Measurements from ENCODE around the gene AATK.

GRCh38 chr17:81108220-81108619 is 57.8 kb downstream of the AATK start:
- TF ChIP-seq POLR2AphosphoS5 (IDR thresholded peaks at IDR 0.05; ENCODE audit: low read depth) = no peak
- TF ChIP-seq, protein P1, sequence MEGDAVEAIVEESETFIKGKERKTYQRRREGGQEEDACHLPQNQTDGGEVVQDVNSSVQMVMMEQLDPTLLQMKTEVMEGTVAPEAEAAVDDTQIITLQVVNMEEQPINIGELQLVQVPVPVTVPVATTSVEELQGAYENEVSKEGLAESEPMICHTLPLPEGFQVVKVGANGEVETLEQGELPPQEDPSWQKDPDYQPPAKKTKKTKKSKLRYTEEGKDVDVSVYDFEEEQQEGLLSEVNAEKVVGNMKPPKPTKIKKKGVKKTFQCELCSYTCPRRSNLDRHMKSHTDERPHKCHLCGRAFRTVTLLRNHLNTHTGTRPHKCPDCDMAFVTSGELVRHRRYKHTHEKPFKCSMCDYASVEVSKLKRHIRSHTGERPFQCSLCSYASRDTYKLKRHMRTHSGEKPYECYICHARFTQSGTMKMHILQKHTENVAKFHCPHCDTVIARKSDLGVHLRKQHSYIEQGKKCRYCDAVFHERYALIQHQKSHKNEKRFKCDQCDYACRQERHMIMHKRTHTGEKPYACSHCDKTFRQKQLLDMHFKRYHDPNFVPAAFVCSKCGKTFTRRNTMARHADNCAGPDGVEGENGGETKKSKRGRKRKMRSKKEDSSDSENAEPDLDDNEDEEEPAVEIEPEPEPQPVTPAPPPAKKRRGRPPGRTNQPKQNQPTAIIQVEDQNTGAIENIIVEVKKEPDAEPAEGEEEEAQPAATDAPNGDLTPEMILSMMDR (IDR thresholded peaks at IDR 0.05; ENCODE audit: insufficient read depth, low read length) = no peak
